Stomach (tissue), 4 donors: ENCODE data around the gene RIOK3.

Experiments used
- CTCF ChIP-seq, 7 experiments: fragments of 450-650 bp in 4 of 7; fragments of 200-600 bp in 3 of 7; sonication (generic) in 3 of 7; IDR thresholded peaks; one replicate each; pipeline ENCODE4 v1.5.1; 2016 to 2019; ENCODE audit warnings: antibody characterized with exemption in 7 of 7, control low read depth in 2 of 7, mild to moderate bottlenecking in 1 of 7
- EP300 ChIP-seq: sonication (generic); formaldehyde crosslinking; IDR thresholded peaks from one replicate; pipeline ENCODE4 v1.6.1; 2017; ENCODE audit warnings: antibody characterized with exemption
- POLR2A ChIP-seq, 4 donors: fragments of 450-650 bp; IDR thresholded peaks; one replicate each; pipeline ENCODE4 v1.6.1; 2016; ENCODE audit warnings: antibody characterized with exemption in 4 of 4, control low read depth in 2 of 4, mild to moderate bottlenecking in 1 of 4, moderate library complexity in 1 of 4

- TF ChIP-seq POLR2A (IDR thresholded peaks at IDR 0.05) (no peak), EP300 (no peak), CTCF (IDR thresholded peaks at IDR 0.05) (no peak)
Observed at GRCh38 chr18:23471486-23471885, 18.4 kb downstream of the RIOK3 start.
